ENCODE data around the gene LRP8. TPM values are rescaled to one million over a fixed set of nuclear protein-coding genes. Genes with fewer than 3 reads are reported as not detected.
A peak's percentile ranks its signal among the peaks of the same experiment; 100 is the strongest.

LRP8 gene
- total and polyA plus RNA-seq, 7 experiments from 2014 or later, result 0.64 to 45.8 (median 4.7) TPM

GRCh38 chr1:53341521-53341895 is 13.6 kb upstream of the LRP8 start:
- H3K9me3 Mint-ChIP-seq, result peaks cover 0 to 3% (median 0%) of the 10 kb centered on the region in 11 donors

GRCh38 chr1:53340660-53341520 is 13.0 kb upstream of the LRP8 start:
- no peaks in the 10 kb centered on the region for H3K4me1 ChIP-seq (ENCODE audit: control insufficient read depth in 2 of 2, insufficient read depth in 2 of 2, low read length in 2 of 2)
- POLR2A ChIA-PET, result no interaction called here

More at GRCh38 chr1:53341521-53341895, 13.6 kb upstream of the LRP8 start:
- H3K4me1 ChIP-seq (ENCODE audit: control insufficient read depth in 2 of 2, insufficient read depth in 2 of 2, low read length in 2 of 2), result no peaks in the 10 kb centered on the region
- CTCF ChIA-PET, result no interaction called here
- intact Hi-C loops (cut with micrococcal nuclease), result no loop called here
- no peak overlapping the region for H3K4me3 Mint-ChIP-seq
- no peaks in the 10 kb centered on the region for H3K36me3 ChIP-seq (ENCODE audit: control insufficient read depth in 2 of 3, insufficient read depth in 3 of 3, low read length in 3 of 3)
- H3K27ac Mint-ChIP-seq, result peak overlapping the region in 1 of 9 donors; percentile 13
- no peaks in the 10 kb centered on the region for H3K27me3 ChIP-seq (ENCODE audit: control insufficient read depth in 2 of 2, insufficient read depth in 2 of 2, low read length in 2 of 2)
- H3K27ac ChIP-seq (ENCODE audit: low read depth, low read length), result no peak overlapping the region
- POLR2A ChIA-PET, result no interaction called here
- no peaks in the 10 kb centered on the region for H3K9me3 ChIP-seq (ENCODE audit: control insufficient read depth in 2 of 3, low read length in 3 of 3)
- H3K4me3 ChIP-seq (ENCODE audit: low read length), result no peak overlapping the region
- H3K4me1 Mint-ChIP-seq, result peaks cover 0 to 2% (median 0%) of the 10 kb centered on the region in 7 donors
- H3K27me3 Mint-ChIP-seq, result no peaks in the 10 kb centered on the region
- ATAC-seq, result no peak
- no peak for DNase-seq
- H3K36me3 Mint-ChIP-seq, result peaks cover 0 to 10% (median 0%) of the 10 kb centered on the region in 5 donors

GRCh38 chr1:53339736-53340635 is 12.1 kb upstream of the LRP8 start:
- intact Hi-C loops (cut with micrococcal nuclease), result no loop called here
- ChIA-PET CTCF (interaction anchor here (0.6 kb wide), 1 partner anchor 1452 kb away, joined by 6 read pairs; no protein-coding TSS in a partner anchor), POLR2A (no interaction called here)
- H3K4me3 Mint-ChIP-seq, result no peak overlapping the region
- Histone ChIP-seq H3K27me3 (ENCODE audit: control insufficient read depth in 2 of 2, insufficient read depth in 2 of 2, low read length in 2 of 2) (no peaks in the 10 kb centered on the region), H3K4me1 (ENCODE audit: control insufficient read depth in 2 of 2, insufficient read depth in 2 of 2, low read length in 2 of 2) (peaks cover 0 to 2% of the 10 kb centered on the region in 2 donors), H3K27ac (ENCODE audit: low read depth, low read length) (no peak overlapping the region), H3K4me3 (ENCODE audit: low read length) (no peak overlapping the region), H3K36me3 (ENCODE audit: control insufficient read depth in 2 of 3, insufficient read depth in 3 of 3, low read length in 3 of 3) (no peaks in the 10 kb centered on the region), H3K9me3 (ENCODE audit: control insufficient read depth in 2 of 3, low read length in 3 of 3) (no peaks in the 10 kb centered on the region)
- H3K9me3 Mint-ChIP-seq, result peaks cover 0 to 3% (median 0%) of the 10 kb centered on the region in 11 donors
- no peak for DNase-seq
- H3K27ac Mint-ChIP-seq, result peak overlapping the region in 1 of 9 donors; percentile 18
- H3K27me3 Mint-ChIP-seq, result no peaks in the 10 kb centered on the region
- H3K36me3 Mint-ChIP-seq, result peaks cover 0 to 19% (median 4%) of the 10 kb centered on the region in 5 donors
- ATAC-seq, result no peak
- peaks cover under 1 to 11% (median 4%) of the 10 kb centered on the region in 7 donors for H3K4me1 Mint-ChIP-seq

More at GRCh38 chr1:53340660-53341520, 13.0 kb upstream of the LRP8 start:
- peak overlapping the region in 1 of 9 donors; percentile 13 for H3K27ac Mint-ChIP-seq
- Histone ChIP-seq H3K4me3 (ENCODE audit: low read length) (no peak overlapping the region), H3K9me3 (ENCODE audit: control insufficient read depth in 2 of 3, low read length in 3 of 3) (no peaks in the 10 kb centered on the region), H3K27ac (ENCODE audit: low read depth, low read length) (no peak overlapping the region), H3K27me3 (ENCODE audit: control insufficient read depth in 2 of 2, insufficient read depth in 2 of 2, low read length in 2 of 2) (no peaks in the 10 kb centered on the region), H3K36me3 (ENCODE audit: control insufficient read depth in 2 of 3, insufficient read depth in 3 of 3, low read length in 3 of 3) (no peaks in the 10 kb centered on the region)
- CTCF ChIA-PET, result interaction anchor here (0.6 kb wide), 1 partner anchor 1451 kb away, joined by 6 read pairs; no protein-coding TSS in a partner anchor
- DNase-seq (no peak), ATAC-seq (no peak)
- peaks cover 0 to 11% (median 3%) of the 10 kb centered on the region in 5 donors for H3K36me3 Mint-ChIP-seq
- intact Hi-C loops (cut with micrococcal nuclease), result no loop called here
- H3K4me3 Mint-ChIP-seq, result no peak overlapping the region
- peaks cover 0 to 3% (median 0%) of the 10 kb centered on the region in 7 donors for H3K4me1 Mint-ChIP-seq
- H3K27me3 Mint-ChIP-seq, result no peaks in the 10 kb centered on the region
- H3K9me3 Mint-ChIP-seq, result peaks cover 0 to 3% (median 0%) of the 10 kb centered on the region in 11 donors

GRCh38 chr1:53338423-53338822 is 10.6 kb upstream of the LRP8 start:
- ChIA-PET POLR2A (no interaction called here), CTCF (no interaction called here)
- no peak overlapping the region for H3K27ac ChIP-seq (ENCODE audit: low read depth, low read length)
- no peak overlapping the region for H3K4me3 ChIP-seq (ENCODE audit: low read length)
- Mint-ChIP-seq H3K27me3 (no peaks in the 10 kb centered on the region), H3K4me1 (peaks cover 5 to 19% (median 8%) of the 10 kb centered on the region in 7 donors), H3K4me3 (no peak overlapping the region), H3K27ac (no peak overlapping the region), H3K36me3 (peaks cover 0 to 22% (median 4%) of the 10 kb centered on the region in 5 donors), H3K9me3 (peaks cover 0 to 3% (median 0%) of the 10 kb centered on the region in 11 donors)
- no peak for DNase-seq
- no peak for ATAC-seq
- no peaks in the 10 kb centered on the region for H3K36me3 ChIP-seq (ENCODE audit: control insufficient read depth in 2 of 3, insufficient read depth in 3 of 3, low read length in 3 of 3)
- intact Hi-C loops (cut with micrococcal nuclease), result no loop called here
- H3K9me3 ChIP-seq (ENCODE audit: control insufficient read depth in 2 of 3, low read length in 3 of 3), result no peaks in the 10 kb centered on the region
- peaks cover 0 to 4% of the 10 kb centered on the region in 2 donors for H3K4me1 ChIP-seq (ENCODE audit: control insufficient read depth in 2 of 2, insufficient read depth in 2 of 2, low read length in 2 of 2)
- H3K27me3 ChIP-seq (ENCODE audit: control insufficient read depth in 2 of 2, insufficient read depth in 2 of 2, low read length in 2 of 2), result no peaks in the 10 kb centered on the region

GRCh38 chr1:53337499-53337898 is 9.6 kb upstream of the LRP8 start:
- intact Hi-C loops (cut with micrococcal nuclease), result no loop called here
- CTCF ChIA-PET, result no interaction called here
- H3K4me3 ChIP-seq (ENCODE audit: low read length), result no peak overlapping the region
- DNase-seq (peak in 1 of 9 donors; percentile 7), ATAC-seq (no peak)
- H3K27ac ChIP-seq (ENCODE audit: low read depth, low read length), result no peak overlapping the region
- Mint-ChIP-seq H3K27me3 (no peaks in the 10 kb centered on the region), H3K27ac (no peak overlapping the region), H3K36me3 (peaks cover 0 to 22% (median 4%) of the 10 kb centered on the region in 5 donors), H3K9me3 (peaks cover 0 to 3% (median 0%) of the 10 kb centered on the region in 11 donors), H3K4me3 (no peak overlapping the region), H3K4me1 (peaks cover 5 to 19% (median 8%) of the 10 kb centered on the region in 7 donors)
- peaks cover 0 to 4% of the 10 kb centered on the region in 2 donors for H3K4me1 ChIP-seq (ENCODE audit: control insufficient read depth in 2 of 2, insufficient read depth in 2 of 2, low read length in 2 of 2)
- H3K27me3 ChIP-seq (ENCODE audit: control insufficient read depth in 2 of 2, insufficient read depth in 2 of 2, low read length in 2 of 2), result no peaks in the 10 kb centered on the region
- H3K36me3 ChIP-seq (ENCODE audit: control insufficient read depth in 2 of 3, insufficient read depth in 3 of 3, low read length in 3 of 3), result no peaks in the 10 kb centered on the region
- no peaks in the 10 kb centered on the region for H3K9me3 ChIP-seq (ENCODE audit: control insufficient read depth in 2 of 3, low read length in 3 of 3)
- POLR2A ChIA-PET, result no interaction called here

DNA sequence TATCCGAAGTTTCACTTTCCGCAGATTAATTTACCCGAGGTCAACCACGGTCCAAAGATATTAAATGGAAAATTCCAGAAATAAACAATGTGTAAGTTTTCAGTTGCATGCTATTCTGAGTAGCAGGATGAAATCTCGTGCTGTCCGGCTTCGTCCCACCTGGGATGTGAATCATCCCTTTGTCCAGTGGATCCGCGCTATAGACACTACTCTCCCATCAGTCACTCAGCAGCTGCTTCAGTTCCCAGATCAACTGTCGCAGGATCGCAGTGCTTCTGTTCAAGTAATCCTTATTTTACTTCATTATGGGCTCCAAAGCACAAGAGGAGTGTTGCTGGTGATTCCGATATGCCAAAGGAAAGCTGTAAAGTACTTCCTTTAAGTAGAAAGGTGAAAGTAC is 8.3 kb upstream of the LRP8 start:
- no peak for DNase-seq
- Histone ChIP-seq H3K27ac (ENCODE audit: low read depth, low read length) (no peak overlapping the region), H3K4me3 (ENCODE audit: low read length) (no peak overlapping the region), H3K36me3 (ENCODE audit: control insufficient read depth in 2 of 3, insufficient read depth in 3 of 3, low read length in 3 of 3) (no peaks in the 10 kb centered on the region), H3K27me3 (ENCODE audit: control insufficient read depth in 2 of 2, insufficient read depth in 2 of 2, low read length in 2 of 2) (no peaks in the 10 kb centered on the region), H3K9me3 (ENCODE audit: control insufficient read depth in 2 of 3, low read length in 3 of 3) (no peaks in the 10 kb centered on the region), H3K4me1 (ENCODE audit: control insufficient read depth in 2 of 2, insufficient read depth in 2 of 2, low read length in 2 of 2) (peaks cover 0 to 4% of the 10 kb centered on the region in 2 donors)
- no peak overlapping the region for H3K27ac Mint-ChIP-seq
- POLR2A ChIA-PET, result no interaction called here
- H3K9me3 Mint-ChIP-seq, result peaks cover 0 to 2% (median 0%) of the 10 kb centered on the region in 11 donors
- intact Hi-C loops (cut with micrococcal nuclease), result no loop called here
- H3K36me3 Mint-ChIP-seq, result peaks cover 0 to 21% (median 4%) of the 10 kb centered on the region in 5 donors
- ATAC-seq, result no peak
- CTCF ChIA-PET, result interaction anchor here (1.0 kb wide), 1 partner anchor 58 kb away, joined by 3 read pairs; no protein-coding TSS in a partner anchor
- H3K4me1 Mint-ChIP-seq, result peaks cover 5 to 19% (median 8%) of the 10 kb centered on the region in 7 donors
- H3K4me3 Mint-ChIP-seq, result peak overlapping the region in 1 of 10 donors; percentile 19
- no peaks in the 10 kb centered on the region for H3K27me3 Mint-ChIP-seq

Measured in naive thymus-derived CD4-positive, alpha-beta T cell (primary cell).